Epithelial cell of proximal tubule (primary cell): ENCODE measurements around the gene FOLR2. TPM values are rescaled to one million over a fixed set of nuclear protein-coding genes. Genes with fewer than 3 reads are reported as not detected.
"Not testable (repeated sequence)": the region's sequence is repeated elsewhere in the genome, so short reads cannot be mapped to it uniquely, and the experiment has no call there.

Source experiments
- DNase-seq: peaks from one replicate; pipeline ENCODE4 v3.0.0-alpha.2; 2011; ENCODE audit warnings: low read depth
- H3K4me3 ChIP-seq: 2 replicates; pipeline ENCODE4 v1.5.1; 2011; ENCODE audit warnings: low read depth, mild to moderate bottlenecking, low read length
- total RNA-seq: library from RNA; depleted of rRNA; stranded (reverse); fragments of >200 nt; gene quantifications from 2 replicates; pipeline ENCODE4 v1.2.3, GENCODE V29; 2015
- TF ChIP-seq, protein P1 (sequence below): conservative IDR thresholded peaks from 2 replicates; pipeline ENCODE4 v1.5.1; 2012; ENCODE audit warnings: low read depth, mild to moderate bottlenecking, low read length

The FOLR2 gene
- total RNA-seq, 1 donor from 2014 or later, result not detected

DNA sequence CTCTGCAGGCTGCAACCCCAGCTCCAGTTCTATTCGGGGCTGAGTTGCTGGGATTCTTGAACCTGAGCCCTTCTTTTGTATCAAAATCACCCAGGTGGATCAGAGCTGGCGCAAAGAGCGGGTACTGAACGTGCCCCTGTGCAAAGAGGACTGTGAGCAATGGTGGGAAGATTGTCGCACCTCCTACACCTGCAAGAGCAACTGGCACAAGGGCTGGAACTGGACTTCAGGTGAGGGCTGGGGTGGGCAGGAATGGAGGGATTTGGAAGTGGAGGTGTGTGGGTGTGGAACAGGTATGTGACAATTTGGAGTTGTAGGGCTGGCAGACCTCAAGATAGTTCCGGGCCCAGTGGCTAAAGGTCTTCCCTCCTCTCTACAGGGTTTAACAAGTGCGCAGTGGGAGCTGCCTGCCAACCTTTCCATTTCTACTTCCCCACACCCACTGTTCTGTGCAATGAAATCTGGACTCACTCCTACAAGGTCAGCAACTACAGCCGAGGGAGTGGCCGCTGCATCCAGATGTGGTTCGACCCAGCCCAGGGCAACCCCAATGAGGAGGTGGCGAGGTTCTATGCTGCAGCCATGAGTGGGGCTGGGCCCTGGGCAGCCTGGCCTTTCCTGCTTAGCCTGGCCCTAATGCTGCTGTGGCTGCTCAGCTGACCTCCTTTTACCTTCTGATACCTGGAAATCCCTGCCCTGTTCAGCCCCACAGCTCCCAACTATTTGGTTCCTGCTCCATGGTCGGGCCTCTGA is 20.9 kb upstream of the FOLR2 start:
- DNase-seq, result no peak
- H3K4me3 ChIP-seq, result no peak overlapping the region
- TF ChIP-seq, protein P1, sequence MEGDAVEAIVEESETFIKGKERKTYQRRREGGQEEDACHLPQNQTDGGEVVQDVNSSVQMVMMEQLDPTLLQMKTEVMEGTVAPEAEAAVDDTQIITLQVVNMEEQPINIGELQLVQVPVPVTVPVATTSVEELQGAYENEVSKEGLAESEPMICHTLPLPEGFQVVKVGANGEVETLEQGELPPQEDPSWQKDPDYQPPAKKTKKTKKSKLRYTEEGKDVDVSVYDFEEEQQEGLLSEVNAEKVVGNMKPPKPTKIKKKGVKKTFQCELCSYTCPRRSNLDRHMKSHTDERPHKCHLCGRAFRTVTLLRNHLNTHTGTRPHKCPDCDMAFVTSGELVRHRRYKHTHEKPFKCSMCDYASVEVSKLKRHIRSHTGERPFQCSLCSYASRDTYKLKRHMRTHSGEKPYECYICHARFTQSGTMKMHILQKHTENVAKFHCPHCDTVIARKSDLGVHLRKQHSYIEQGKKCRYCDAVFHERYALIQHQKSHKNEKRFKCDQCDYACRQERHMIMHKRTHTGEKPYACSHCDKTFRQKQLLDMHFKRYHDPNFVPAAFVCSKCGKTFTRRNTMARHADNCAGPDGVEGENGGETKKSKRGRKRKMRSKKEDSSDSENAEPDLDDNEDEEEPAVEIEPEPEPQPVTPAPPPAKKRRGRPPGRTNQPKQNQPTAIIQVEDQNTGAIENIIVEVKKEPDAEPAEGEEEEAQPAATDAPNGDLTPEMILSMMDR, result no peak

DNA sequence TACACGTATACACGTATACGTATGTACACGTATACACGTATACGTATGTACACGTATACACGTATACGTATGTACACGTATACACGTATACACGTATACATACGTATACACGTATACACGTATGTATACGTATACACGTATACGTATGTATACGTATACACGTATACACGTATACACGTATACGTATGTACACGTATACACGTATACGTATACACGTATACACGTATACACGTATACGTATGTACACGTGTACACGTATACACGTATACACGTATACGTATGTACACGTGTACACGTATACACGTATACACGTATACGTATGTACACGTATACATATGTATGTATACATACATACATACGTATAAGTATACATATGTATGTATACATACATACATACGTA is 15.1 kb upstream of the FOLR2 start:
- not testable (repeated sequence) for DNase-seq

DNA sequence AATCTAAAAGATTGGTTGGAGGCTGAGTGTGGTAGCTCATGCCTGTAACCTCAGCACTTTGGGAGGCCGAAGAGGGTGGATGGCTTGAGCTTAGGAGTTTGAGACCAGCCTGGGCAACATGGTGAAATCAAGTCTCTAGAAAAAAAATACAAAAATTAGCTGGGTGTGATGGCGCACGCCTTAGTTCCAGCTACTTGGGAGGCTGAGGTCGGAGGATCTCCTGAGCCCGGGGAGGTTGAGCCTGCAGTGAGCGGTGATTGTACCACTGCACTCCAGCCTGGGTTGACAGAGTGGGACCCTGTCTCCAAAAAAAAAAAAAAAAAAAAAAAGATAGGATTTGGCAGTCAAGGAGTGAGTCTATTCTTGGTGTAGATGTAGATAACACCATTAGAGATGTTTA is 14.0 kb upstream of the FOLR2 start:
- H3K4me3 ChIP-seq, result no peak overlapping the region
- DNase-seq, result no peak
- TF ChIP-seq, protein P1, result no peak

More for the DNA sequence above, 15.1 kb upstream of the FOLR2 start:
- H3K4me3 ChIP-seq, result not testable (repeated sequence)

DNA sequence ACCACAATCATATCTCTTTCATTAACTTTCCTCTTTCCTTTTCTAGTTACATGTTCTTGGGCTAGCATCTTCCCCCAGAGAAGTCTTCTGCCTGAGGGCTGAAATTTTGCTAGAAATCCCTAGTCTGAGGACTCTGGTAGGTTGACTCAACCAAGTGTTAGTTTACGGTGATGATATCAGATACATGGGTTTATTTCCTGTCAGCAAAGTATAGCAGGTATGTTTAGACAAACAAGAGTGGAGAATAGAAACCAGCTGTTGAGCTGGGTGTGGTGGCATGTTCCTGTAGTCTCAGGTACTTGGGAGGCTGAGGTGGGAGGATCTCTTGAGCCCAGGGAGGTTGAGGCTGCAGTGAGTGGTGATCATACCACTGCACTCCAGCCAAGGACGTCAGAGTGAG is 13.4 kb upstream of the FOLR2 start:
- TF ChIP-seq, protein P1, result no peak
- no peak for DNase-seq
- no peak overlapping the region for H3K4me3 ChIP-seq

DNA sequence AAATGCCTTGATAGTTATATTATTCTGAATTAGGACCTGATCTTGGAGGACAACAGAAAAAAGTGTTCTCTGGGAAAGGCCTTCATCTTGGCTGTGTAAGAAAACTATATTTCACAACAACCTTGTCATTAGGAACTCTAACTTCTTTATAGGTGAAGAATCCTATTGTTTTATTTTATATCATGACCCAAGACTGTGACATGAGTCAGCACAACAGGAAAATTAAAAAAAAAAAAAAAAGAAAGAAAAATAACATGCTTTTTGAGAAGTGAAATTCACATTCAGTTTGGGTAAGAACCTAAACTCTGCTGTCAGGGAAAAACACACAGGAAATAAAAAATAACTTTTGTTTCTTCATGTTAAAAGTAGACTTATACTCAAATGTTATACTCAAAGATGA is 11.7 kb upstream of the FOLR2 start:
- DNase-seq, result no peak
- TF ChIP-seq, protein P1, result no peak
- H3K4me3 ChIP-seq, result no peak overlapping the region

DNA sequence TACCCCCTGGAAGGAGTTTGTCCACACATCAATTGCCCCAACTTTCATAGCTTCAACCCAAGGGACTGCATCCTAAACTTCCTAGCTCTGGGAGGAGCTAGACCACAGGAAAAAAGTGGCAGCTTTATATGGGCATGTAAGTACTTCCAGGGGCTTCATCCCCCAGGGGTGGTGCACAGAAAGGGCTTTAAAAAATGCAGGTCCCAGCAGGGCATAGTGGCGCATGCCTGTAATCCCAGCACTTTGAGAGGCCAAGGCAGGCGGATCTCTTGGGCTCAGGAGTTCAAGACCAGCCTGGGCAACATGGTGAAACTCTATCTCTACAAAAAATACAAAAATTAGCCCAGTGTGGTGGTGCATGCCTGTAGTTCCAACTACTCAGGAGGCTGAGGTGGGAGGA is 9.8 kb upstream of the FOLR2 start:
- DNase-seq, H3K4me3 ChIP-seq: not testable (repeated sequence)

DNA sequence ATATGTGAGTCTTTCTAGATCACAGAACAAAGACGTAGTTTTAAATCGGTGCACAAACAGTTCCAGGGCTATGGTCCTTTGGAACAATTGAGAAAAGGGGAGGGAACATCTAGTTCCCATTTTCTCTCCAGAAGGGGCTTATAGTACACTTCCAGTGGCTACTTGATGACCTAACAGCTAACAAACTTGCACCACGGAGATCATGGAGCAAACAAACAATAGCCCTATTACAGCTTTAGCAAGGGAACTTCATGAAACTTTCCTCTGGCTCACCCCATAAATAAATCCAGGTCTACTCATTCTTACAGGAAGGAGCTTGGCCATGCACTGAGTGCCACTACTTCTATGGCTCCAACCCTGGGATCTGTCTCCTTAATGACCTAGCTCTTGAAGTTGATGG is 8.3 kb upstream of the FOLR2 start:
- H3K4me3 ChIP-seq, result no peak overlapping the region
- DNase-seq, result no peak
- TF ChIP-seq, protein P1, result no peak

DNA sequence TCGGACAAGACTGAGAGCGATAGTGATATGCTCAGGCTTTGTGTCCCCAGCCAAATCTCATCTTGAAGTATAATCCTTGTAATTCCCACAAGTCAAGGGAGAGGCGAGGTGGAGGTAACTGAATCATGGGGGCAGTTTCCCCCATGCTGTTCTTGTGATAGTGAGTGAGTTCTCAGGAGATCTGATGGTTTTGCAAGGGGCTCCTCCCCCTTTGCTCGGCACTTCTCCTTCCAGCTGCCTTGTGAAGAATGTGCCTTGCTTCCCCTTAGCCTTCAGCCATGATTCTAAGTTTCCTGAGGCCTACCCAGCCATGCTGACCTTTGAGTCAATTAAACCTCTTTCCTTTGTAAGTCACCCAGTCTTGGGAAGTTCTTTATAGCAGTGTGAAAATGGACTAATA is 7.5 kb upstream of the FOLR2 start:
- DNase-seq, result no peak
- TF ChIP-seq, protein P1, result no peak
- H3K4me3 ChIP-seq, result no peak overlapping the region
